Pancreas (tissue), 10 donors: ENCODE data around the gene VPS36. TPM values are rescaled to one million over a fixed set of nuclear protein-coding genes. Genes with fewer than 3 reads are reported as not detected.

ENCODE experiments used
- ATAC-seq, 4 donors: fragments of 200-7000 bp; cut with Tn5 transposase; one replicate each; pipeline versions ENCODE4 v1.8.0 to v1.9.1; 2020; ENCODE audit warnings: mild to moderate bottlenecking in 4 of 4, moderate library complexity in 4 of 4
- DNase-seq, 6 donors: peaks; one replicate each; pipeline ENCODE4 v3.0.0-alpha.2; 2020
- FAIRE-seq: peaks from 2 replicates; lab custom pipeline; 2012; peaks lifted over from hg19 to GRCh38; lab: Jason Lieb, UNC
- H3K27ac ChIP-seq, 4 donors: fragments of 200-600 bp; sonication (generic); 1 replicate in 3 of 4; 2 replicates in 1 of 4; pipeline versions ENCODE4 v1.5.0 to v1.8.0; 2020
- H3K27me3 ChIP-seq, 4 donors: fragments of 200-600 bp; one replicate each; pipeline ENCODE4 v1.8.0; 2021
- H3K36me3 ChIP-seq, 3 donors: fragments of 200-600 bp; sonication (generic) in 1 of 3; one replicate each; pipeline versions ENCODE4 v1.5.0 to v1.8.0; 2020 to 2021
- H3K4me1 ChIP-seq, 3 donors: fragments of 200-600 bp; one replicate each; pipeline ENCODE4 v1.8.0; 2021
- H3K4me3 ChIP-seq, 4 donors: fragments of 200-600 bp; sonication (generic) in 2 of 4; one replicate each; pipeline versions ENCODE4 v1.5.0 to v1.8.0; 2020 to 2021
- H3K9me3 ChIP-seq, 4 donors: fragments of 200-600 bp; one replicate each; pipeline ENCODE4 v1.8.0; 2021
- WGBS, 2 donors: extraction: QIAGEN DNeasy Blood & Tissue Kit; methylation state at CpG; one replicate each; pipeline ENCODE4 v1.1.7; 2013; 5-methylcytosine and 5-hydroxymethylcytosine counted together
- intact Hi-C, 3 donors: fragments of 100-400 bp; cut with DNase I; formaldehyde crosslinking; loops; one replicate each; pipeline versions ENCODE4 v1.11.1 to v1.14.2; 2022
- polyA plus RNA-seq, 2 donors: library from polyadenylated mRNA; stranded (reverse); fragments of 200-250 nt; gene quantifications; one replicate each; pipeline ENCODE4 v1.2.3, GENCODE V29; 2013
- total RNA-seq, 6 donors: library from RNA; stranded (reverse); fragmentation: NEBNext Ultra II Directional in 4 of 6; extraction: Animal tissue kit (Norgen Biotek cat#: 25700) in 4 of 6; gene quantifications; one replicate each; pipeline versions ENCODE4 v1.2.1 to v1.2.4, GENCODE V29; 2021 to 2023
- TF ChIP-seq, protein P1 (sequence below), 4 donors: fragments of 200-600 bp; sonication (generic) in 3 of 4; IDR thresholded peaks; one replicate each; pipeline versions ENCODE4 v1.5.0 to v1.8.0; 2021; ENCODE audit warnings: antibody characterized with exemption in 4 of 4
- donor health status: healthy with polysubstance abuse.
- donor health status: DM: no; HTN: no; CAD: no; lungs with moderate emphysema.
- donor health status: DM: no; HTN: no; CAD: no.
- donor health status: control.
- donor health status: control.
- donor health status: Bipolar disorder and iron deficiency.
- donor health status: DM: yes; HTN: yes; CAD: no.
- donor health status: DM: no; HTN: no; CAD: no.
- donor health status: DM: no; HTN: no; CAD: no.
- donor health status: DM: yes; HTN: yes; CAD: no.

The VPS36 gene
- total and polyA plus RNA-seq, 8 donors = 10.5 to 23.5 (median 17.2) TPM

DNA sequence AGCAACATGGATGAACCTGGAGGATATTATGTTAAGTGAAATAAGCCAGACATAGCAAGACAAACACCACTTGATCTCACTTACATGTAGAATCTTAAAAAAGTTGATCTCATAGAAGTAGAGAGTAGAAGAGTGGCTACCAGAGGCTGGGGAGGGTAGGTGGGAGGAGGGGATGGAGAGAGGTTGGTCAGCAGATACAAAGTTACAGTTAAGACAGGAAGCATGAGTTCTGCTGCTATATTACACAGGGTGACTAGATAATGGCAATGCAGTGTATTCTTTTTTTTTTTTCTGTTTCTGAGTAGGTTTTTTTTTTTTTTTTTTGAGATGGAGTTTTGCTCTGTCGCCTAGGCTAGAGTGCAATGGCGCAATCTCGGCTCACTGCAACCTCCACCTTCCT is 29.2 kb downstream of the VPS36 start:
- Histone ChIP-seq H3K4me3 (no peak overlapping the region), H3K4me1 (no peaks in the 10 kb centered on the region), H3K27me3 (no peaks in the 10 kb centered on the region), H3K27ac (no peak overlapping the region), H3K36me3 (peaks cover 0 to 34% (median 12%) of the 10 kb centered on the region in 3 donors), H3K9me3 (no peaks in the 10 kb centered on the region)
- DNase-seq (no peak), ATAC-seq (no peak), FAIRE-seq (no peak)
- TF ChIP-seq, protein P1, sequence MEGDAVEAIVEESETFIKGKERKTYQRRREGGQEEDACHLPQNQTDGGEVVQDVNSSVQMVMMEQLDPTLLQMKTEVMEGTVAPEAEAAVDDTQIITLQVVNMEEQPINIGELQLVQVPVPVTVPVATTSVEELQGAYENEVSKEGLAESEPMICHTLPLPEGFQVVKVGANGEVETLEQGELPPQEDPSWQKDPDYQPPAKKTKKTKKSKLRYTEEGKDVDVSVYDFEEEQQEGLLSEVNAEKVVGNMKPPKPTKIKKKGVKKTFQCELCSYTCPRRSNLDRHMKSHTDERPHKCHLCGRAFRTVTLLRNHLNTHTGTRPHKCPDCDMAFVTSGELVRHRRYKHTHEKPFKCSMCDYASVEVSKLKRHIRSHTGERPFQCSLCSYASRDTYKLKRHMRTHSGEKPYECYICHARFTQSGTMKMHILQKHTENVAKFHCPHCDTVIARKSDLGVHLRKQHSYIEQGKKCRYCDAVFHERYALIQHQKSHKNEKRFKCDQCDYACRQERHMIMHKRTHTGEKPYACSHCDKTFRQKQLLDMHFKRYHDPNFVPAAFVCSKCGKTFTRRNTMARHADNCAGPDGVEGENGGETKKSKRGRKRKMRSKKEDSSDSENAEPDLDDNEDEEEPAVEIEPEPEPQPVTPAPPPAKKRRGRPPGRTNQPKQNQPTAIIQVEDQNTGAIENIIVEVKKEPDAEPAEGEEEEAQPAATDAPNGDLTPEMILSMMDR (IDR thresholded peaks at IDR 0.05) = no peak
- intact Hi-C loops = no loop called here
- 98% methylated on average over 3 of the region's 3 CpGs for WGBS, 2 donors

DNA sequence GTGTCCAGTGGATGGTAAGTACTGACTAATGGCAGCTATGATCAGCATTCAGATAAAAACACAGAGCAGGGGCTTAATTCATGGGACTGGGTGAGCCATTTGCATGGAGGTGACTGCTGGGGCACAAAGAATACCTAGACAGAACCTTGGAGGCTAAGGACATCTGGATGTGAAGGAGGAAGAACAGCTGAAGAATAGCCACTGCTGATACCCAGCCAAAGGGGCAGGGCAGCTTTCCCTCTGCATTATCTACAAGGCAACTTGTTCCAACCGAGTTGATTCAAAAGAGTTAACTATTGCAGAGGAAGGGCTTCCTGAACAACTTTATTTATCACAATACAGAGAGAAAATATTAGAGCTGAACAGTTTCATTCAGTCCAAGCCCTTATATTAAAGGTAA is 31.4 kb downstream of the VPS36 start:
- Histone ChIP-seq H3K4me3 (no peak overlapping the region), H3K27ac (no peak overlapping the region), H3K9me3 (no peaks in the 10 kb centered on the region), H3K36me3 (peaks cover 0 to 38% (median 16%) of the 10 kb centered on the region in 3 donors), H3K27me3 (no peaks in the 10 kb centered on the region), H3K4me1 (no peaks in the 10 kb centered on the region)
- no peak for ATAC-seq
- DNase-seq = no peak
- FAIRE-seq = no peak
- intact Hi-C loops = no loop called here
- TF ChIP-seq, protein P1 (IDR thresholded peaks at IDR 0.05) = no peak
- 23 to 28% methylated on average over 1 of the region's 1 CpG for WGBS, 2 donors

DNA sequence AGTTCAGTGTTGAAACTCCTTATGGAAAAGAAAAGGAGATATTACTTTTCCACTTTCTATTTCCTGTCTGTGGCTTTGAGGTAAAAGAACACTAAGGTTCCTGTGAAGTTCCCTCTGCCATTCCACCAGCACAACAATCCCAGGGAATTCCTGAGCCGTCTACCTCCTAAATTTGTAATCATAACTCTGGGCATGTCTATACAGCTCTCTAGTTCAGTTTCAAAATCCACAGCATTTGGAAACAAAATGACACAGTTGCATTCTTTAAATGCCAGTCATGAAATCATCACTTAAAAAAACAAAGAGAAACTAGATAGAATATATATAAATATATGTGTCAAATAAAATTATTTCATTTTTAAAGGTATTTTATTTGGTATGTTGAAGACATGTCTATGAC is 35.5 kb downstream of the VPS36 start:
- ATAC-seq (no peak), FAIRE-seq (no peak), DNase-seq (no peak)
- H3K36me3 ChIP-seq = peaks cover 0 to 33% (median 9%) of the 10 kb centered on the region in 3 donors
- H3K27ac ChIP-seq = no peak overlapping the region
- no peaks in the 10 kb centered on the region for H3K4me1 ChIP-seq
- no peak overlapping the region for H3K4me3 ChIP-seq
- TF ChIP-seq, protein P1 (IDR thresholded peaks at IDR 0.05) = no peak
- intact Hi-C loops = no loop called here
- no peaks in the 10 kb centered on the region for H3K9me3 ChIP-seq
- 76 to 91% methylated on average over 1 of the region's 1 CpG for WGBS, 2 donors
- no peaks in the 10 kb centered on the region for H3K27me3 ChIP-seq

DNA sequence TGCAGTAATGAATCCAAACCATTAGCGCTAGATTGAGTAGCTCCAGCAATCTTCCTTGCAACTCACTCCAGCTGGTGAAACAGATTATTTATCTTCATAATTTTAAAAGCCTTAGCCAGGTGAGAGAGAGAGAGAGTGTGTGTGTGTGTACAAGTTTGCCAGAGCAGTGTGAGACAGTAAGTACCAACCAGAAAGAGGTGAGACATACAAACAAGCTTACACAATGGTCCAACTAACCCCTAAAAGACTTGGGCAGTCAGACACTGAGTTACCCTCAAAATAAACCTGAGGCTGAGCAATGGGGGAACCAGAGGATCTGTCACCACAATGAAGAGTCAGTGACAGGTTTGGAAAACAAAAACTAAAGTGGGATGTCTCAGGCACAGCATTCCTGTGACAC is 36.4 kb downstream of the VPS36 start:
- ATAC-seq (no peak), DNase-seq (no peak), FAIRE-seq (no peak)
- peaks cover 0 to 33% (median 9%) of the 10 kb centered on the region in 3 donors for H3K36me3 ChIP-seq
- no peak overlapping the region for H3K27ac ChIP-seq
- H3K4me3 ChIP-seq = no peak overlapping the region
- TF ChIP-seq, protein P1 (IDR thresholded peaks at IDR 0.05) = no peak
- 93 to 95% methylated on average over 1 of the region's 1 CpG for WGBS, 2 donors
- H3K9me3 ChIP-seq = no peaks in the 10 kb centered on the region
- H3K4me1 ChIP-seq = no peaks in the 10 kb centered on the region
- intact Hi-C loops = no loop called here
- no peaks in the 10 kb centered on the region for H3K27me3 ChIP-seq

- no peak for ATAC-seq
- Histone ChIP-seq H3K9me3 (no peaks in the 10 kb centered on the region), H3K27ac (no peak overlapping the region), H3K27me3 (no peaks in the 10 kb centered on the region), H3K4me3 (no peak overlapping the region), H3K4me1 (no peaks in the 10 kb centered on the region), H3K36me3 (peaks cover 0 to 26% (median 9%) of the 10 kb centered on the region in 3 donors)
- 92 to 97% methylated on average over 1 of the region's 1 CpG for WGBS, 2 donors
- TF ChIP-seq, protein P1 (IDR thresholded peaks at IDR 0.05) = no peak
- no peak for DNase-seq
- intact Hi-C loops = no loop called here
- no peak for FAIRE-seq
Observed at GRCh38 chr13:52412128-52412527, 38.3 kb downstream of the VPS36 start.
